ENCODE measurements around the gene SPOCK1.

DNA sequence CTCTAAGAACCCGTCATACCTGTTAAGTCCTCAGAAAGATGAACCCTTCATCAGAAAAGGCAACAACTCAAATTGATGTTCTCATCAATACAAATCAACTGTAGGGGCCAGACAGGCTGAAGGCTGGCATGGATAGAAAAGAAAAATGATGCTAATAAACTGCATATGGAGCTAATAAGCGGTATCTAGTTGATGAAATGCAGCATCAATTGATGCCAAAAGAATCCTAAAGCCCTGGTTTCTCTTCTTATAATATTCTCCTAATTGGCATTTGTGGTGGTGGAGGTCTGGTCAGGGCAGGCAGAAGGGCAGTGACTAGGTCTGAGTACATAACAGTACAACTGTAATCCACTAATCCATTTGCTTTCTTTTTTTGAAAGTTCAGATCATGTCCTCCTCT lies 322.5 kb downstream of the SPOCK1 start:
- TF ChIP-seq, protein P1, sequence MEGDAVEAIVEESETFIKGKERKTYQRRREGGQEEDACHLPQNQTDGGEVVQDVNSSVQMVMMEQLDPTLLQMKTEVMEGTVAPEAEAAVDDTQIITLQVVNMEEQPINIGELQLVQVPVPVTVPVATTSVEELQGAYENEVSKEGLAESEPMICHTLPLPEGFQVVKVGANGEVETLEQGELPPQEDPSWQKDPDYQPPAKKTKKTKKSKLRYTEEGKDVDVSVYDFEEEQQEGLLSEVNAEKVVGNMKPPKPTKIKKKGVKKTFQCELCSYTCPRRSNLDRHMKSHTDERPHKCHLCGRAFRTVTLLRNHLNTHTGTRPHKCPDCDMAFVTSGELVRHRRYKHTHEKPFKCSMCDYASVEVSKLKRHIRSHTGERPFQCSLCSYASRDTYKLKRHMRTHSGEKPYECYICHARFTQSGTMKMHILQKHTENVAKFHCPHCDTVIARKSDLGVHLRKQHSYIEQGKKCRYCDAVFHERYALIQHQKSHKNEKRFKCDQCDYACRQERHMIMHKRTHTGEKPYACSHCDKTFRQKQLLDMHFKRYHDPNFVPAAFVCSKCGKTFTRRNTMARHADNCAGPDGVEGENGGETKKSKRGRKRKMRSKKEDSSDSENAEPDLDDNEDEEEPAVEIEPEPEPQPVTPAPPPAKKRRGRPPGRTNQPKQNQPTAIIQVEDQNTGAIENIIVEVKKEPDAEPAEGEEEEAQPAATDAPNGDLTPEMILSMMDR (conservative IDR thresholded peaks at IDR 0.05 in 1 of 2, IDR thresholded peaks at IDR 0.05 in 1 of 2; ENCODE audit: extremely low read depth in 1 of 2, insufficient read depth in 1 of 2, low read depth in 1 of 2, low read length in 2 of 2) = no peak
- TF ChIP-seq EZH2 (IDR thresholded peaks at IDR 0.05; ENCODE audit: borderline replicate concordance, low read length) = no peak
